ENCODE results near the gene MAP4K5. TPM values are rescaled to one million over a fixed set of nuclear protein-coding genes. Genes with fewer than 3 reads are reported as not detected.

MAP4K5 gene
- total RNA-seq, 1 experiment from 2014 or later = 42.7 TPM

DNA sequence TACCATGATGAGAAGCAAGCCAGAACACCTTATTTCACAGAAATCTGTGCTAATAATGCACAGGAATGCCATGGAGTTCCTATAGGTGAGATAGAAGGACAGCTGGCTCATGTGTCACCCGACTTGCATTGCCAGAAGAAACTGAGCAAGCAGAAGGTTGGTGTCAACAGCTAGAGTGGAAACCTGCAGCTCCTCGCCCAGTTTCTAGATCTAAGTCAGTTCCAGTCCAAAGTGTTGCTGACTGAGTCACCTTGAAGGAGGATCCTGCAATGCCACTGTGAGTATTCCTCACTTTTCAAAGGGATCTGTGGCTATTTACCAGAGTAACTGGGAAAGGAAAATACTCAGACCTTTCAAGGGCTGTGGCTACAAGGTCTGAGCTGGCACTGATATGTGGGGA lies 152.8 kb downstream of the MAP4K5 start:
- WGBS (ENCODE audit: extremely low coverage, insufficient read length, low lambda C conversion rate) = no CpG with 5 or more reads among the region's 2 CpGs
- Histone ChIP-seq H3K56ac (ENCODE audit: insufficient read length, low read depth, low read length) (no peak overlapping the region), H2BK12ac (ENCODE audit: insufficient read length, low read depth, low read length) (no peak overlapping the region), H2AK5ac (ENCODE audit: insufficient read length, low read length) (no peak overlapping the region), H4K5ac (ENCODE audit: insufficient read length, low read depth, low read length) (no peak overlapping the region), H3K23ac (ENCODE audit: insufficient read length, low read depth, low read length) (no peak overlapping the region), H3K4me1 (ENCODE audit: insufficient read depth, low read length) (no peaks in the 10 kb centered on the region), H3K14ac (ENCODE audit: insufficient read depth, low read length) (no peak overlapping the region), H3T11ph (ENCODE audit: low read length) (no peak overlapping the region), H2BK120ac (ENCODE audit: low read depth, low read length, poor library complexity, severe bottlenecking) (no peak overlapping the region), H2BK5ac (ENCODE audit: insufficient read length, low read length) (no peak overlapping the region), H4K8ac (replicated peaks; ENCODE audit: insufficient read length, low read depth, low read length) (no peak overlapping the region), H3K27me3 (ENCODE audit: insufficient read depth, low read length) (no peaks in the 10 kb centered on the region), H3K27ac (ENCODE audit: insufficient read length, low read depth, low read length) (no peak overlapping the region), H3K4me2 (ENCODE audit: insufficient read depth, insufficient read length, low read length) (no peak overlapping the region), H3K9ac (ENCODE audit: extremely low read depth, insufficient read length, low read length) (no peak overlapping the region), H3K18ac (ENCODE audit: insufficient read length, low read depth, low read length) (no peak overlapping the region), H3K79me2 (ENCODE audit: insufficient read depth, low read length) (no peaks in the 10 kb centered on the region), H4K20me1 (ENCODE audit: control insufficient read depth, insufficient read depth, insufficient read length) (no peaks in the 10 kb centered on the region), H2BK15ac (ENCODE audit: low read depth, low read length) (no peak overlapping the region), H3K9me3 (ENCODE audit: control insufficient read depth, low read depth, low read length) (no peaks in the 10 kb centered on the region), H2BK20ac (ENCODE audit: low read depth, low read length, poor library complexity, severe bottlenecking) (no peak overlapping the region), H2AFZ (ENCODE audit: low read length) (no peak overlapping the region), H3K4ac (ENCODE audit: low read depth, low read length) (no peak overlapping the region), H4K91ac (ENCODE audit: insufficient read length, low read depth, low read length) (no peak overlapping the region), H3K79me1 (ENCODE audit: insufficient read depth, low read depth, low read length, poor library complexity, severe bottlenecking) (no peaks in the 10 kb centered on the region), H3K23me2 (ENCODE audit: insufficient read length, low read depth, low read length, poor library complexity, severe bottlenecking) (no peaks in the 10 kb centered on the region)
- TF ChIP-seq, protein P1, sequence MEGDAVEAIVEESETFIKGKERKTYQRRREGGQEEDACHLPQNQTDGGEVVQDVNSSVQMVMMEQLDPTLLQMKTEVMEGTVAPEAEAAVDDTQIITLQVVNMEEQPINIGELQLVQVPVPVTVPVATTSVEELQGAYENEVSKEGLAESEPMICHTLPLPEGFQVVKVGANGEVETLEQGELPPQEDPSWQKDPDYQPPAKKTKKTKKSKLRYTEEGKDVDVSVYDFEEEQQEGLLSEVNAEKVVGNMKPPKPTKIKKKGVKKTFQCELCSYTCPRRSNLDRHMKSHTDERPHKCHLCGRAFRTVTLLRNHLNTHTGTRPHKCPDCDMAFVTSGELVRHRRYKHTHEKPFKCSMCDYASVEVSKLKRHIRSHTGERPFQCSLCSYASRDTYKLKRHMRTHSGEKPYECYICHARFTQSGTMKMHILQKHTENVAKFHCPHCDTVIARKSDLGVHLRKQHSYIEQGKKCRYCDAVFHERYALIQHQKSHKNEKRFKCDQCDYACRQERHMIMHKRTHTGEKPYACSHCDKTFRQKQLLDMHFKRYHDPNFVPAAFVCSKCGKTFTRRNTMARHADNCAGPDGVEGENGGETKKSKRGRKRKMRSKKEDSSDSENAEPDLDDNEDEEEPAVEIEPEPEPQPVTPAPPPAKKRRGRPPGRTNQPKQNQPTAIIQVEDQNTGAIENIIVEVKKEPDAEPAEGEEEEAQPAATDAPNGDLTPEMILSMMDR (conservative IDR thresholded peaks at IDR 0.05) = no peak
- no peak for DNase-seq
- Mint-ChIP-seq H3K27me3 (ENCODE audit: low read depth) (no peaks in the 10 kb centered on the region; the same call in 1 of the 2 replicates), H3K9me3 (no peaks in the 10 kb centered on the region), H3K4me1 (no peaks in the 10 kb centered on the region), H3K36me3 (ENCODE audit: insufficient read depth in 1 of 3, low read depth in 3 of 3) (no peaks in the 10 kb centered on the region), H3K27ac (no peak overlapping the region), H3K4me3 (no peak overlapping the region)

Measured in H9 (cell line).